Trophoblast cell (in vitro differentiated cells and primary cell): ENCODE results near the gene RSU1.

Experiments used
- DNase-seq, 2 donors: peaks; one replicate each; pipeline ENCODE4 v3.0.0-alpha.2; 2016
- H2AFZ ChIP-seq: 2 replicates; pipeline ENCODE4 v1.6.1; 2013; ENCODE audit warnings: low read length, moderate library complexity, mild to moderate bottlenecking; ENCODE audit not compliant: insufficient read depth, poor library complexity
- H2AK5ac ChIP-seq: 2 replicates; pipeline ENCODE4 v1.6.1; 2013; ENCODE audit warnings: mild to moderate bottlenecking, low read length
- H2BK120ac ChIP-seq: 2 replicates; pipeline ENCODE4 v1.6.1; 2013; ENCODE audit warnings: low read length, mild to moderate bottlenecking, moderate library complexity; ENCODE audit not compliant: insufficient read depth, poor library complexity
- H2BK12ac ChIP-seq: 2 replicates; pipeline ENCODE4 v1.6.1; 2013; ENCODE audit warnings: mild to moderate bottlenecking, low read length, moderate library complexity
- H2BK5ac ChIP-seq: 2 replicates; pipeline ENCODE4 v1.6.1; 2013; ENCODE audit warnings: low read length, low read depth, moderate library complexity, mild to moderate bottlenecking; ENCODE audit not compliant: poor library complexity
- H3K14ac ChIP-seq: 2 replicates; pipeline ENCODE4 v1.6.1; 2013; ENCODE audit warnings: mild to moderate bottlenecking, low read length
- H3K18ac ChIP-seq: 2 replicates; pipeline ENCODE4 v1.6.1; 2013; ENCODE audit warnings: mild to moderate bottlenecking, low read length
- H3K23ac ChIP-seq: 2 replicates; pipeline ENCODE4 v1.6.1; 2013; ENCODE audit warnings: low read length
- H3K27ac ChIP-seq: 2 replicates; pipeline ENCODE4 v1.5.1; 2013; ENCODE audit warnings: low read depth, mild to moderate bottlenecking, inconsistent platforms, low read length, moderate library complexity
- H3K27me3 ChIP-seq: 2 replicates; pipeline ENCODE4 v1.6.1; 2013; ENCODE audit warnings: inconsistent platforms, mild to moderate bottlenecking, low read length, moderate library complexity; ENCODE audit not compliant: insufficient read depth
- H3K36me3 ChIP-seq, 2 experiments: 1 replicate in 1 of 2; 2 replicates in 1 of 2; pipeline ENCODE4 v1.6.1; 2013; ENCODE audit warnings: low read length in 2 of 2, mild to moderate bottlenecking in 2 of 2, moderate library complexity in 1 of 2; ENCODE audit not compliant: insufficient read depth in 2 of 2, control insufficient read depth in 1 of 2
- H3K4ac ChIP-seq: 2 replicates; pipeline ENCODE4 v1.6.1; 2013; ENCODE audit warnings: low read depth, mild to moderate bottlenecking, low read length, moderate library complexity
- H3K4me1 ChIP-seq, 2 experiments: 1 replicate in 1 of 2; 2 replicates in 1 of 2; pipeline ENCODE4 v1.6.1; 2013; ENCODE audit warnings: low read length in 2 of 2, mild to moderate bottlenecking in 2 of 2, moderate library complexity in 1 of 2; ENCODE audit not compliant: insufficient read depth in 2 of 2, control insufficient read depth in 1 of 2
- H3K4me2 ChIP-seq: 2 replicates; pipeline ENCODE4 v1.6.1; 2013; ENCODE audit warnings: inconsistent platforms, mild to moderate bottlenecking, low read length, moderate library complexity
- H3K4me3 ChIP-seq: 2 replicates; pipeline ENCODE4 v1.5.1; 2013; ENCODE audit warnings: mild to moderate bottlenecking, low read depth, low read length, inconsistent platforms
- H3K79me1 ChIP-seq: one replicate; pipeline ENCODE4 v1.6.1; 2013; ENCODE audit warnings: low read length
- H3K79me2 ChIP-seq: 2 replicates; pipeline ENCODE4 v1.6.1; 2013; ENCODE audit warnings: low read length, mild to moderate bottlenecking; ENCODE audit not compliant: control insufficient read depth, insufficient read depth, poor library complexity
- H3K9ac ChIP-seq: 2 replicates; pipeline ENCODE4 v1.6.1; 2013; ENCODE audit warnings: mild to moderate bottlenecking, low read length
- H3K9me3 ChIP-seq: 2 replicates; pipeline ENCODE4 v1.6.1; 2013; ENCODE audit warnings: low read depth, mild to moderate bottlenecking, control low read depth, inconsistent platforms, low read length; ENCODE audit not compliant: insufficient read depth
- H4K12ac ChIP-seq: 2 replicates; pipeline ENCODE4 v1.6.1; 2013; ENCODE audit warnings: low read depth, mild to moderate bottlenecking, low read length, moderate library complexity
- H4K8ac ChIP-seq: 2 replicates; pipeline ENCODE4 v1.6.1; 2013; ENCODE audit warnings: low read depth, mild to moderate bottlenecking, low read length, moderate library complexity
- H4K91ac ChIP-seq: one replicate; pipeline ENCODE4 v1.6.1; 2013; ENCODE audit warnings: low read depth, mild to moderate bottlenecking, low read length, moderate library complexity
- WGBS: extraction: QIAGEN DNeasy Blood & Tissue Kit; methylation state at CpG from one replicate; pipeline ENCODE4 v1.1.7; 2013; ENCODE audit warnings: missing lambda C conversion rate; ENCODE audit not compliant: insufficient read length, insufficient coverage; ENCODE audit errors: extremely low coverage; 5-methylcytosine and 5-hydroxymethylcytosine counted together

Gene RSU1

GRCh38 chr10:16662923-16663322, 154.3 kb downstream of the RSU1 start:
- H3K27ac ChIP-seq, result no peak overlapping the region
- no peak overlapping the region for H2BK5ac ChIP-seq
- no peak overlapping the region for H2AFZ ChIP-seq
- no peaks in the 10 kb centered on the region for H3K4me1 ChIP-seq
- no CpG with 5 or more reads among the region's 7 CpGs for WGBS
- H4K91ac ChIP-seq, result no peak overlapping the region
- DNase-seq, result no peak
- H3K4ac ChIP-seq, result no peak overlapping the region
- H3K9me3 ChIP-seq, result no peaks in the 10 kb centered on the region
- H3K9ac ChIP-seq, result no peak overlapping the region
- H4K12ac ChIP-seq, result no peak overlapping the region
- H2BK12ac ChIP-seq, result no peak overlapping the region
- no peak overlapping the region for H4K8ac ChIP-seq
- no peak overlapping the region for H3K4me3 ChIP-seq
- no peaks in the 10 kb centered on the region for H3K79me1 ChIP-seq
- H2BK120ac ChIP-seq, result no peak overlapping the region
- no peaks in the 10 kb centered on the region for H3K27me3 ChIP-seq
- no peak overlapping the region for H3K23ac ChIP-seq
- H3K36me3 ChIP-seq, result no peaks in the 10 kb centered on the region
- H3K18ac ChIP-seq, result no peak overlapping the region
- H3K4me2 ChIP-seq, result no peak overlapping the region
- H2AK5ac ChIP-seq, result no peak overlapping the region
- no peak overlapping the region for H3K14ac ChIP-seq
- no peaks in the 10 kb centered on the region for H3K79me2 ChIP-seq

- H2BK120ac ChIP-seq, result no peak overlapping the region
- H4K12ac ChIP-seq, result no peak overlapping the region
- H2BK12ac ChIP-seq, result no peak overlapping the region
- H3K79me1 ChIP-seq, result no peaks in the 10 kb centered on the region
- H3K27me3 ChIP-seq, result no peaks in the 10 kb centered on the region
- H4K8ac ChIP-seq, result no peak overlapping the region
- H3K4ac ChIP-seq, result no peak overlapping the region
- no peak overlapping the region for H3K27ac ChIP-seq
- no peak overlapping the region for H3K9ac ChIP-seq
- no peak overlapping the region for H2AFZ ChIP-seq
- peak in 1 of 2 donors; percentile 1 for DNase-seq
- no peak overlapping the region for H3K4me3 ChIP-seq
- H3K9me3 ChIP-seq, result no peaks in the 10 kb centered on the region
- peaks cover 0 to 2% of the 10 kb centered on the region in 2 experiments for H3K4me1 ChIP-seq
- no CpG with 5 or more reads among the region's 3 CpGs for WGBS
- H3K18ac ChIP-seq, result no peak overlapping the region
- no peak overlapping the region for H3K4me2 ChIP-seq
- no peaks in the 10 kb centered on the region for H3K79me2 ChIP-seq
- no peak overlapping the region for H3K23ac ChIP-seq
- H2AK5ac ChIP-seq, result no peak overlapping the region
- no peaks in the 10 kb centered on the region for H3K36me3 ChIP-seq
- H4K91ac ChIP-seq, result no peak overlapping the region
- H2BK5ac ChIP-seq, result no peak overlapping the region
- H3K14ac ChIP-seq, result no peak overlapping the region
Observed at GRCh38 chr10:16656895-16657294, 160.3 kb downstream of the RSU1 start.

GRCh38 chr10:16653224-16653623, 164.0 kb downstream of the RSU1 start:
- no CpG with 5 or more reads among the region's 4 CpGs for WGBS
- DNase-seq, result no peak

GRCh38 chr10:16652154-16652553, 165.1 kb downstream of the RSU1 start:
- Histone ChIP-seq H3K4me2 (no peak overlapping the region), H3K36me3 (no peaks in the 10 kb centered on the region), H4K91ac (no peak overlapping the region), H3K27me3 (no peaks in the 10 kb centered on the region), H2BK12ac (no peak overlapping the region), H3K79me2 (no peaks in the 10 kb centered on the region), H3K14ac (no peak overlapping the region), H3K23ac (no peak overlapping the region), H2BK5ac (no peak overlapping the region), H4K12ac (no peak overlapping the region), H3K27ac (no peak overlapping the region), H2BK120ac (no peak overlapping the region), H3K9me3 (no peaks in the 10 kb centered on the region), H3K4ac (no peak overlapping the region), H3K79me1 (no peaks in the 10 kb centered on the region), H3K18ac (no peak overlapping the region), H3K9ac (no peak overlapping the region), H2AK5ac (no peak overlapping the region), H3K4me1 (peaks cover 0 to 2% of the 10 kb centered on the region in 2 experiments), H4K8ac (no peak overlapping the region), H3K4me3 (no peak overlapping the region), H2AFZ (no peak overlapping the region)
- peak; percentile 60 to 98 for DNase-seq
- WGBS, result no CpG with 5 or more reads among the region's 5 CpGs

More at GRCh38 chr10:16653224-16653623, 164.0 kb downstream of the RSU1 start:
- no peak overlapping the region for H3K4me3 ChIP-seq
- H2AFZ ChIP-seq, result no peak overlapping the region
- no peak overlapping the region for H3K18ac ChIP-seq
- H4K12ac ChIP-seq, result no peak overlapping the region
- no peak overlapping the region for H4K8ac ChIP-seq
- H4K91ac ChIP-seq, result no peak overlapping the region
- no peaks in the 10 kb centered on the region for H3K79me2 ChIP-seq
- H3K23ac ChIP-seq, result no peak overlapping the region
- H3K14ac ChIP-seq, result no peak overlapping the region
- no peak overlapping the region for H3K9ac ChIP-seq
- no peak overlapping the region for H2BK5ac ChIP-seq
- no peaks in the 10 kb centered on the region for H3K27me3 ChIP-seq
- H2BK120ac ChIP-seq, result no peak overlapping the region
- peaks cover 0 to 2% of the 10 kb centered on the region in 2 experiments for H3K4me1 ChIP-seq
- H3K36me3 ChIP-seq, result no peaks in the 10 kb centered on the region
- H3K9me3 ChIP-seq, result no peaks in the 10 kb centered on the region
- H2AK5ac ChIP-seq, result no peak overlapping the region
- no peak overlapping the region for H3K27ac ChIP-seq
- H2BK12ac ChIP-seq, result no peak overlapping the region
- no peak overlapping the region for H3K4me2 ChIP-seq
- H3K4ac ChIP-seq, result no peak overlapping the region
- no peaks in the 10 kb centered on the region for H3K79me1 ChIP-seq
